GM12865 (cell line): Measurements from ENCODE around the gene RNF187.

ENCODE experiments used
- DNase-seq: peaks from one replicate; pipeline ENCODE4 v3.0.0; 2010; ENCODE audit warnings: low read depth
- H3K4me3 ChIP-seq: 2 replicates; pipeline ENCODE4 v1.5.1; 2011; ENCODE audit warnings: mild to moderate bottlenecking, low read depth, low read length, control low read depth
- CTCF ChIP-seq: IDR thresholded peaks from 2 replicates; pipeline ENCODE4 v1.5.1; 2011; ENCODE audit warnings: low read length, control low read depth, low read depth, inconsistent platforms; ENCODE audit not compliant: insufficient read depth; ENCODE audit errors: missing control alignments

Gene RNF187

GRCh38 chr1:228515200-228515834 lies 28.1 kb downstream of the RNF187 start:
- peak; percentile 55 for TF ChIP-seq CTCF
- peak; percentile 34 for DNase-seq
- H3K4me3 ChIP-seq = no peak overlapping the region

GRCh38 chr1:228517655-228518054 lies 30.5 kb downstream of the RNF187 start:
- TF ChIP-seq CTCF = no peak
- no peak for DNase-seq
- H3K4me3 ChIP-seq = no peak overlapping the region

GRCh38 chr1:228527596-228527995 lies 40.4 kb downstream of the RNF187 start:
- no peak for TF ChIP-seq CTCF
- no peak for DNase-seq
- H3K4me3 ChIP-seq = no peak overlapping the region

- no peak for TF ChIP-seq CTCF
- DNase-seq = no peak
- no peak overlapping the region for H3K4me3 ChIP-seq
Observed at GRCh38 chr1:228528612-228529011, 41.4 kb downstream of the RNF187 start.

- DNase-seq = no peak
- H3K4me3 ChIP-seq = no peak overlapping the region
- TF ChIP-seq CTCF = no peak
Observed at GRCh38 chr1:228530086-228530758, 43.0 kb downstream of the RNF187 start.

- DNase-seq = no peak
- no peak for TF ChIP-seq CTCF
- H3K4me3 ChIP-seq = no peak overlapping the region
Observed at GRCh38 chr1:228530951-228531731, 44.0 kb downstream of the RNF187 start.
